ENCODE results near the gene TDRKH. TPM values are rescaled to one million over a fixed set of nuclear protein-coding genes. Genes with fewer than 3 reads are reported as not detected.

Gene TDRKH
- 5.4 to 6.3 TPM (median 6.2 TPM) in 5 replicates for total RNA-seq (2022; extraction: Qiagen RNA extraction; ENCODE audit: low read depth)

DNA sequence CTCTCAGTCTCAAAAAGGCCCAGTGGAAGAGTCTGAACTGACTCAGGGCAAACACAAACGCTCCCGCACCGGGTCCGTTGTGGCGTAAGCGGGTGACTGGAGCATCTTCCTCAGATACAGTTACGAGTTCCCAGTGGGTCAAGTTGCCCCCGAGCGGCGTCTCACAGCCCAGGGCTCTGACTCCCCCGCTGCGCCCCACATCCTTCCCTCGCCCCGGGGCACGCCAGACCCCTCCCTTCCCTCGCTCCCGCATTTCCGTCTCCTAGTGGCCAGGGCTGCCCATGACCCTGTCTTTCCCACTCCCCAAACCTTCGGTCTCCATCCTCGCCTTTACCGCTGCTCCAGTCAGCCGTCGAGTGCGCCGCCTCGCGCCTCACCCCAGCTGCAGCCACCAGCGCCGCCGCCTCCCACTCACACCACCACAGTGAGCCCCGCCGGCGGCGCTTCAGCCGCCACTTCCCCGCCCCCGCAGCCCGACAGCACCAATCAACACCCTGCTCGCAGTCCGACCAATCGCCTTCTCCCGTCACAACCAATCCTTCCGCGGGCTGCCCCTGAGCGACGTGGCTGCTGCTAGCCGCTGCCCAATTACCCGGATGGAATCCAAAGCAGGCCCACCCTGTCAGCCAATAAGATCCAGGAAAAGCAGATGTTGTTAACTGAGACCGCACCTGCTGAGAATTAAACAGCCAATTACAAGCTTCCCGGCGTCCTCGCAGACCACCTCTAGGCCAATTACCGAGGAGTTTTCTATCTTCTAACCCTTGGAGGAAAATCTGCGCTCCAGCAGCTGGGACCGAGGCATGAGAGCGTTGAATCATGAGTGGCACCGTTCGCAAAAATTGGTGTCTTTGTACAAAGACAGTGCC lies at the start of gene TDRKH:
Gene TDRKH, minus strand, starts transcription at position 430 of the 869 bp plus-strand sequence. CDS start 7,478 bp downstream, outside the sequence.

DNA sequence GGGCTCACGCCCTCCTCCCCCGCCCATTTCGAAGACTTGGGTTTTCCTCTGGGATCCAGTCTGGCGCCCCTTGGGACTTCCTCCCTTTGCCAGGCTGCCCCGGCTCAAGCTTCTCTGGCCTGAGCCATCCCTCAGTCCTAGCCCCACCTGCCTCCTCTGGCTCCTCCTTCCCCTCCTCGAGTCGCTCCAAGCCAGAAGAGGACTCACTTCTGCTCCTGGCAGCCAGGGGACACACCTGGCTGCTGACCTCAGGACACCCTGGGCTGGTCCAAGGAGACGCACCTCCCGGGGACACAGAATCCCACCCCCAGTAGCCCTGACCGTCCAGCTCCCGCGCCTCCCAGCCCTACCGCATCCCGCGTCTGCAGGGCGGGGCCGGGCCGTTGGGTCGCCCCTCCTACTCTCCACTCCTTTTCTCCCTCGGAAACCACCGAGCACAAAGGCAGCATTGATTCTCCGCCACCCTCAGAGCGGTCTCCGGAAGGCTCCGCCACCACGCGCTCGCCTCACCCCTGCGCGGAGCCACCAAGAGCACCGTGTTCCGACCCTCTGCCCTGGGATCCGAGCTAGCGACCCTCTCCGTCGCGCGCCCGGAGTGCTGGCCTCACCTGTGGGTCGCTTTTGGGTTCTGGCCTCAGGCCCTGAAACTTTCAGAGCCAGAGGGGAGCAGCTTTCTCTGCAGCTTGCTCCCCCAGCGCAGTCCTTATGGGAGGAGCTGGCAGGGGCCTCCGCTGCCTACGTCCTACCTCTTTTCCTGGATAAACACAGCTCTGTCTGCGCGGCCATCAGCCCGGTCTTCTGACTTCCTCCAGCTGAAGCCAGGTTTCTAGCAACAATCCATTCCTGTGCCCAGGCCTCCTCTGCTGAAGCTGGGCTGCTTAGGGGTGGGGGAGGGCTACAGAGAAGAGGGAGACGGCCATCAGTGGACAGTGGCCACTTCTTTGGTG lies 49.4 kb upstream of the TDRKH start, which contains the start of gene C2CD4D:
Gene C2CD4D, minus strand, starts transcription at position 364 of the 947 bp plus-strand sequence. CDS start 831 bp downstream, outside the sequence.

GRCh38 chr1:151831605-151832004 lies 41.3 kb upstream of the TDRKH start, which contains the start of gene RORC:
Gene RORC (minus strand): TSS chr1:151831802. CDS start chr1:151831764, 38 bp downstream.

GRCh38 chr1:151805066-151805820 lies 14.9 kb upstream of the TDRKH start, which contains the start of gene LINGO4:
Gene LINGO4 (minus strand): TSS chr1:151805419. CDS start chr1:151802704, 2,715 bp downstream.

DNA sequence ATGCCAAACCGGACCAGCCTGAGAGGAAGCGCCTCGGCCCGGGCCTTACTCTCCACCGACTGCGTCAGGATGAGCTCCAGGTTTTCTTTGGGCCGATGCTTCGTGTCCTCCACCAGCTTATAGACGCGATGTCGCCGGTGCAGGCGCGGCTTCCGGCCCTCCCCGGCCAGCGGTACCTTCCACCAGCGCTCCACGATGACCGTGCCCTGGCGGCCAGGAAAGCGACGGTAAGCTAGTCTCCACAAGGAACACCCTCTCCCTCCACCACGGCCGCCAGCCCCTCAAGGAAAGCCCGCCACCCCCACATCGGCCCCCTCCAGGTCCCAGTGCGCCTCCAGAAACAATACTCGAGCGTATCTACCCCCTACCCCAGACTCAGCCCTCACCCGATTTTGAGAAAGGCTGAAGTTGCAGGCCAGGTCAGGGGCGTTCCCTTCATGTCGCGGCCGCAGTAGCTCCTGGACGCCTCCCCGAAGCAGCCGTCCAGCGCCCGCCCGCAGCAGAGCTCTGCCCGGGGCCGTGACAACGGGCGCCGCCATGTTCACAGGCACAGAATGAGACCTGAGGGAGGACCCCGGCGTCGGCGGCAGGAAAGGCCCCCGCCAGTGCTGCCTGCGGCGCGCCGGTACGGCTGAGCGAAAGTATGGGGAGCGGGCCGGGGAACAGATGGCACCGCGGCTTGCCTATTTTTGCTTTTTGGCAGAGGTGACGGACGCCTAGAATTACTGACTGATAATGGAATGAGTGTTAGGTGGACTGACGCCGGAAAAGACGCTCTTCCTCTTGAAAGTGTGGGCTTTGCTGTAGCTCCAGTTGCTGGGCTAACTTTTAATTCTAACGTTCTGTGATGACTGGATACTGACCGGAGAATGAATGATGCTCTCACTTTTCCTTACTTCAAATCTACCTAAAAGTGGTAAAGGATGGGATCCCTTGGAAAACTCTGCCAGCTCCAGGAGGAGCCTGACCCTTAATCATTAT lies 27.1 kb downstream of the TDRKH start, which contains the start of gene MRPL9:
Gene MRPL9, minus strand, starts transcription at position 556 of the 981 bp plus-strand sequence. Its CDS starts 17 bp downstream, at position 539.

Other genes starting within 250 kb of the TDRKH start
- gene SNX27, start 178.4 kb downstream of the TDRKH start, total RNA-seq (2022; extraction: Qiagen RNA extraction; ENCODE audit: low read depth): 6.8 to 10.9 TPM (median 7.5 TPM) in 5 replicates
- gene CELF3, start 73.7 kb downstream of the TDRKH start, total RNA-seq (2022; extraction: Qiagen RNA extraction; ENCODE audit: low read depth): not detected in 5 replicates
- not detected in 5 replicates for gene RIIAD1, start 69.0 kb downstream of the TDRKH start, total RNA-seq (2022; extraction: Qiagen RNA extraction; ENCODE audit: low read depth)
- gene MRPL9, start 27.0 kb downstream of the TDRKH start, total RNA-seq (2022; extraction: Qiagen RNA extraction; ENCODE audit: low read depth): 69.1 to 95.3 TPM (median 81.1 TPM) in 5 replicates
- gene LINGO4, start 14.9 kb upstream of the TDRKH start, total RNA-seq (2022; extraction: Qiagen RNA extraction; ENCODE audit: low read depth): not detected in 5 replicates
- gene RORC, start 41.3 kb upstream of the TDRKH start, total RNA-seq (2022; extraction: Qiagen RNA extraction; ENCODE audit: low read depth): not detected in 5 replicates
- not detected in 5 replicates for gene C2CD4D, start 49.3 kb upstream of the TDRKH start, total RNA-seq (2022; extraction: Qiagen RNA extraction; ENCODE audit: low read depth)
- not detected in 5 replicates for gene THEM5, start 63.2 kb upstream of the TDRKH start, total RNA-seq (2022; extraction: Qiagen RNA extraction; ENCODE audit: low read depth)
- gene THEM4, start 119.0 kb upstream of the TDRKH start, total RNA-seq (2022; extraction: Qiagen RNA extraction; ENCODE audit: low read depth): 12.1 to 15.5 TPM (median 14.1 TPM) in 5 replicates
- 1,857 to 2,427 TPM (median 2,095 TPM) in 5 replicates for gene S100A10, start 203.4 kb upstream of the TDRKH start, total RNA-seq (2022; extraction: Qiagen RNA extraction; ENCODE audit: low read depth)
- gene S100A11, start 246.5 kb upstream of the TDRKH start, total RNA-seq (2022; extraction: Qiagen RNA extraction; ENCODE audit: low read depth): 1,713 to 1,961 TPM (median 1,862 TPM) in 5 replicates

Data from A549 treated with RU486 at 1 μM for 4 hours (cell line).